ENCODE data around the gene ZNF823.

- TF ChIP-seq POLR2AphosphoS5 (IDR thresholded peaks at IDR 0.05) (no peak), POLR2A (IDR thresholded peaks at IDR 0.05) (no peak)
- TF ChIP-seq, protein P1, sequence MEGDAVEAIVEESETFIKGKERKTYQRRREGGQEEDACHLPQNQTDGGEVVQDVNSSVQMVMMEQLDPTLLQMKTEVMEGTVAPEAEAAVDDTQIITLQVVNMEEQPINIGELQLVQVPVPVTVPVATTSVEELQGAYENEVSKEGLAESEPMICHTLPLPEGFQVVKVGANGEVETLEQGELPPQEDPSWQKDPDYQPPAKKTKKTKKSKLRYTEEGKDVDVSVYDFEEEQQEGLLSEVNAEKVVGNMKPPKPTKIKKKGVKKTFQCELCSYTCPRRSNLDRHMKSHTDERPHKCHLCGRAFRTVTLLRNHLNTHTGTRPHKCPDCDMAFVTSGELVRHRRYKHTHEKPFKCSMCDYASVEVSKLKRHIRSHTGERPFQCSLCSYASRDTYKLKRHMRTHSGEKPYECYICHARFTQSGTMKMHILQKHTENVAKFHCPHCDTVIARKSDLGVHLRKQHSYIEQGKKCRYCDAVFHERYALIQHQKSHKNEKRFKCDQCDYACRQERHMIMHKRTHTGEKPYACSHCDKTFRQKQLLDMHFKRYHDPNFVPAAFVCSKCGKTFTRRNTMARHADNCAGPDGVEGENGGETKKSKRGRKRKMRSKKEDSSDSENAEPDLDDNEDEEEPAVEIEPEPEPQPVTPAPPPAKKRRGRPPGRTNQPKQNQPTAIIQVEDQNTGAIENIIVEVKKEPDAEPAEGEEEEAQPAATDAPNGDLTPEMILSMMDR (IDR thresholded peaks at IDR 0.05) = no peak
These were observed 41.8 kb upstream of the ZNF823 start for GRCh38 chr19:11780431-11781020.
